Retinal pigment epithelial cell (primary cell): ENCODE data around the gene CHRNB2.
A peak's percentile ranks its signal among the peaks of the same experiment; 100 is the strongest.

Experiments used
- DNase-seq: peaks from one replicate; pipeline ENCODE4 v3.0.0-alpha.2; 2010; ENCODE audit warnings: low read depth
- H3K4me3 ChIP-seq: 2 replicates; pipeline ENCODE4 v1.5.1; 2011; ENCODE audit warnings: mild to moderate bottlenecking, low read length, control low read depth, moderate library complexity
- CTCF ChIP-seq: conservative IDR thresholded peaks from 2 replicates; pipeline ENCODE4 v1.5.1; 2011; ENCODE audit warnings: low read depth, low read length, control low read depth, inconsistent platforms

The CHRNB2 gene

GRCh38 chr1:154598871-154599635 is 31.5 kb downstream of the CHRNB2 start:
- DNase-seq = no peak
- no peak overlapping the region for H3K4me3 ChIP-seq

GRCh38 chr1:154599658-154600057 is 32.1 kb downstream of the CHRNB2 start:
- no peak for DNase-seq
- no peak for TF ChIP-seq CTCF
- H3K4me3 ChIP-seq = no peak overlapping the region

More at GRCh38 chr1:154598871-154599635, 31.5 kb downstream of the CHRNB2 start:
- TF ChIP-seq CTCF = no peak

- TF ChIP-seq CTCF = no peak
Measured at GRCh38 chr1:154603317-154603716, 35.7 kb downstream of the CHRNB2 start.

DNA sequence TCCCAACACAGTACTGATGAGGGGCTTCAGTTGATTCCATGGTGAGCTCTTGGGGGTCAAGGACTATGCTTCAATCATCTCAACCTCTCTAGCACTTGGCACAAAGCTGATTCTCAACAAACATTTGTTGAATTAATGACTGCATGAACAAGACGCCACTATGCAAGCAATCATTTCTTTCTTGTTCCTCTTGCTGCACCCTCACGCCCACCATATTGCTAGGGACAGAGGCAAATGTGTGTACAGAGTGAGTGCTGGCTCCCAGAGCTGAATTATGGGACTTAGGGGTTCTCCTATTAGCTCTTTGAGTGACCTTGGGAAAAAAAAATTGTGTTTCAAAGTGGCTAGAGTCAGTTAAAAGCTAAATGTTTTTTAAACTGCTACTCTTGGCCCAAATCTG is 38.0 kb downstream of the CHRNB2 start:
- H3K4me3 ChIP-seq = no peak overlapping the region
- TF ChIP-seq CTCF = no peak
- no peak for DNase-seq

More at GRCh38 chr1:154603317-154603716, 35.7 kb downstream of the CHRNB2 start:
- no peak overlapping the region for H3K4me3 ChIP-seq
- DNase-seq = no peak

GRCh38 chr1:154607106-154607608 is 39.6 kb downstream of the CHRNB2 start:
- peak overlapping the region; percentile 79 for H3K4me3 ChIP-seq
- no peak for TF ChIP-seq CTCF
- DNase-seq = no peak

- H3K4me3 ChIP-seq = peak within 1 kb of the TSS; percentile 79
- TF ChIP-seq CTCF = no peak
- DNase-seq = peak; percentile 86
Measured at GRCh38 chr1:154607609-154608396, 40.2 kb downstream of the CHRNB2 start, which contains the start of gene ADAR. TSS of gene ADAR (minus strand) at chr1:154608186. CDS start at chr1:154608006, 180 bp downstream.
